HFFc6 (cell line): ENCODE results near the gene USF2. TPM values are rescaled to one million over a fixed set of nuclear protein-coding genes. Genes with fewer than 3 reads are reported as not detected.

Source experiments
- DNase-seq: peaks from one replicate; pipeline ENCODE4 v3.0.0-alpha.2; 2018
- H3K27ac Mint-ChIP-seq: 2 replicates; pipeline ENCODE4 v1.8.0; 2020; ENCODE audit warnings: mild to moderate bottlenecking, mixed read lengths
- H3K27me3 Mint-ChIP-seq: 2 replicates; pipeline ENCODE4 v1.8.0; 2021; ENCODE audit warnings: mild to moderate bottlenecking, moderate library complexity, mixed read lengths; ENCODE audit not compliant: insufficient read depth
- H3K36me3 Mint-ChIP-seq: 2 replicates; pipeline ENCODE4 v1.8.0; 2021; ENCODE audit warnings: low read depth, mixed read lengths
- H3K4me1 Mint-ChIP-seq: 2 replicates; pipeline ENCODE4 v1.8.0; 2020; ENCODE audit warnings: low read depth, mixed read lengths
- H3K4me3 Mint-ChIP-seq: 2 replicates; pipeline ENCODE4 v1.8.0; 2020; ENCODE audit warnings: mild to moderate bottlenecking, moderate library complexity, mixed read lengths
- H3K9me3 Mint-ChIP-seq: 2 replicates; pipeline ENCODE4 v1.8.0; 2020; ENCODE audit warnings: mild to moderate bottlenecking, mixed read lengths
- total RNA-seq, 6 experiments: library from RNA; stranded (reverse); fragmentation: NEBNext Ultra II Directional; extraction: Animal tissue kit (Norgen Biotek cat#: 25700); gene quantifications; 2 replicates in 1 of 6; 3 replicates in 5 of 6; pipeline ENCODE4 v1.2.3, GENCODE V29; 2021
- TF ChIP-seq, protein P1 (sequence below): fragments of 200-600 bp; sonication (generic); IDR thresholded peaks from 2 replicates; pipeline ENCODE4 v1.5.0; 2021; ENCODE audit warnings: antibody characterized with exemption, mild to moderate bottlenecking

Gene USF2
- total RNA-seq, 6 experiments from 2014 or later, result 66.0 to 78.1 (median 71.4) TPM

DNA sequence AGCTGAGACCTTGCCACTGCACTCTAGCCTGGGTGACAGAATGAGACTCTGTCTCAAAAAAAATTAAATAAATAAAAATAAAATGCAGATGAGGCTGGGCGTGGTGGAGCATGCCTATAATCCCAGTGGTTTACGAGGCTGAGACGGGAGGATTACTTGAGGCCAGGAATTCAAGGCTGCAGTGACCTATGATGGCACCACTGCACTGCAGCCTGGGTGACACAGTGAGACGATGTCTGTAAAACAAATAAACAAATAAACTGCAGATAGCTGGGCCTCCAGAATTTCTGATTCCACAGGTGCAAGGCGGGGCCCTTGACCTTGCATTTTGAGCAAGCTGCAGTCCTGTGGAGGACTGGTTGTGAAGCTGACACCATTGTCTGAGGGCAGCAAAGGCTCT, 20.1 kb downstream of the USF2 start:
- Mint-ChIP-seq H3K36me3 (no peaks in the 10 kb centered on the region), H3K27me3 (peaks cover 39% of the 10 kb centered on the region), H3K9me3 (no peaks in the 10 kb centered on the region), H3K27ac (no peak overlapping the region), H3K4me1 (no peaks in the 10 kb centered on the region), H3K4me3 (no peak overlapping the region)
- DNase-seq, result no peak
- TF ChIP-seq, protein P1, sequence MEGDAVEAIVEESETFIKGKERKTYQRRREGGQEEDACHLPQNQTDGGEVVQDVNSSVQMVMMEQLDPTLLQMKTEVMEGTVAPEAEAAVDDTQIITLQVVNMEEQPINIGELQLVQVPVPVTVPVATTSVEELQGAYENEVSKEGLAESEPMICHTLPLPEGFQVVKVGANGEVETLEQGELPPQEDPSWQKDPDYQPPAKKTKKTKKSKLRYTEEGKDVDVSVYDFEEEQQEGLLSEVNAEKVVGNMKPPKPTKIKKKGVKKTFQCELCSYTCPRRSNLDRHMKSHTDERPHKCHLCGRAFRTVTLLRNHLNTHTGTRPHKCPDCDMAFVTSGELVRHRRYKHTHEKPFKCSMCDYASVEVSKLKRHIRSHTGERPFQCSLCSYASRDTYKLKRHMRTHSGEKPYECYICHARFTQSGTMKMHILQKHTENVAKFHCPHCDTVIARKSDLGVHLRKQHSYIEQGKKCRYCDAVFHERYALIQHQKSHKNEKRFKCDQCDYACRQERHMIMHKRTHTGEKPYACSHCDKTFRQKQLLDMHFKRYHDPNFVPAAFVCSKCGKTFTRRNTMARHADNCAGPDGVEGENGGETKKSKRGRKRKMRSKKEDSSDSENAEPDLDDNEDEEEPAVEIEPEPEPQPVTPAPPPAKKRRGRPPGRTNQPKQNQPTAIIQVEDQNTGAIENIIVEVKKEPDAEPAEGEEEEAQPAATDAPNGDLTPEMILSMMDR, result no peak

DNA sequence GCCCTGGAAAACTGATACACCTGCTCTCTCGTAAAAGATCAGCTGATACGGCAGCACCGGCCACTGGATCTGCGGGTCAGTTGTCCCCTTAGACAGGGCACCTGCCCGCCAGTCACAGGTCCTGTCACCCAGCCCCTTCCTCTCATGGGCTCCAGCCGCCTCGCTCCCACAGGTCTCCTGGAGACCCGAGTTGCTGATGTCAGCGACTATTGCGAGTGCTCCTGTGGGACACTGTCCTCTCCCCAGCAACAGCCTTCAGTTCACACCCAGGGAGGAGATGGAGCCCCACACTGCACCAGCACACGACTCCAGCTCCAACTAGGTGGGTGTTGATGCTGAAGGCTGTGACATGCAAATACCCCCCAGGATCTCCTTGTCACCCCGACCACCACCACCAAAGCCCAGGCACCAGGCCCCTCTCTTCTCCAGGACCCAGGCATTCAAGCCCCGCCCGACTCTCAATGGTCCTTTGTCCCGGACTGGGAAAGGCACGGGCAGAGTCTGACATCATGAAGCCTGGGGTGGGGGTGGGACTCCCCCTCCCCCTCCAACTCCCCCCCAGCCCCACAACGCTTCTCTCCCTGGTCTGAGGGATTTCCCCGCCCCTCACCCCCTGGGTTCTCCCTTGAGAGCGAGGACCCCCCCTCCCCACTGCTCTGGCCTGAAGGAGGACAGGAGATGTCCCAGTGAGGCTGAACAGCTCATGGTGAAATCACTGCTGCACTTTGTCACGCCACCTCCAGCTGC, 21.8 kb downstream of the USF2 start:
- H3K4me1 Mint-ChIP-seq, result no peaks in the 10 kb centered on the region
- TF ChIP-seq, protein P1, result no peak
- no peaks in the 10 kb centered on the region for H3K36me3 Mint-ChIP-seq

DNA sequence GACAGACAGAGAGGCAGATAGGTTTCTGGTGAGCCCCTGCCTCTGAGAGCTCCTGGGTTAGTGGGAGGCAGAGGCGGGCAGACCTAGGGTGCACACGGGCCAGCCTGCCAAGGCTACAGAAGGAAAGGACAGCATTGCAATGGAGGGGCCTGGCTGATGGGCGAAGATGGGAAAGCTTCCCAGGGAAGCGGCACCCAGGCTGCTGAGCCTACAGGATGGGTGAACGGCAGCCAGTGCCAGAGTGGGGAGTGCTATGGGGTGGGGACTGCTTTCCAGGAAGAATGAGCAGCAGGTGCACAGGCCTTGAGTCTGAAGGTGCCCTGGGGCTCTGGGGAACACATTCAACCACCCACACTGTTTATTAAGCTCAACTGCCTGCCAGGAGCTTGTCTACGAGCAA, 22.5 kb downstream of the USF2 start:
- no peak for DNase-seq
- Mint-ChIP-seq H3K9me3 (no peaks in the 10 kb centered on the region), H3K27me3 (peaks cover 31% of the 10 kb centered on the region), H3K27ac (no peak overlapping the region), H3K4me1 (no peaks in the 10 kb centered on the region), H3K36me3 (no peaks in the 10 kb centered on the region), H3K4me3 (no peak overlapping the region)
- TF ChIP-seq, protein P1, result no peak

More for the DNA sequence above, 21.8 kb downstream of the USF2 start:
- peaks cover 35% of the 10 kb centered on the region for H3K27me3 Mint-ChIP-seq
- DNase-seq, result no peak
- no peaks in the 10 kb centered on the region for H3K9me3 Mint-ChIP-seq
- no peak overlapping the region for H3K4me3 Mint-ChIP-seq
- no peak overlapping the region for H3K27ac Mint-ChIP-seq

DNA sequence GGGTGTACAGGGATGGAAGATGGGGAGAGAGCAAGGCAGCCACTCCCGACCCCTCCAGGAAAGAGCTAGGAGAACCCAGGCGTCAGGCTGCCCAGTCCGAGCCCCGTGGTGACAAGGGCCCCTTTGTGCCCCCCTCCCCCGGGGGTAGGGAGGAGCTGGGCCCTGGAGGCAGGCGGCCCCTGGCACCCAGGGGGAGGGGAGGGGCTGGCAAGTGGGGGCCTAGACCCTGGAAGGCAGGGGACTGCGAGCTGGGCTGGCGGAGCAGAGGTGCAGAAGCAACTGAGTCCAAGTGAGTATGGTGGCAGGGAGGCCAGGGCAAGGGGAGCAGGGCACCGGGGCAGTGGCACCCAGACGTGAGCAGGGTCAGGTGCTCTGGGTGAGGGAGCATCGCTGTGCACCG, 23.2 kb downstream of the USF2 start, which contains the start of gene MAG:
MAG (plus strand) TSS at position 246 of the 400 bp plus-strand sequence. CDS start 3,248 bp downstream, outside the sequence.
- Mint-ChIP-seq H3K9me3 (no peaks in the 10 kb centered on the region), H3K27me3 (peaks cover 31% of the 10 kb centered on the region), H3K4me3 (no peak within 1 kb of the TSS), H3K27ac (no peak within 1 kb of the TSS), H3K4me1 (no peaks in the 10 kb centered on the region), H3K36me3 (no peaks in the 10 kb centered on the region)
- TF ChIP-seq, protein P1, result no peak
- DNase-seq, result no peak

DNA sequence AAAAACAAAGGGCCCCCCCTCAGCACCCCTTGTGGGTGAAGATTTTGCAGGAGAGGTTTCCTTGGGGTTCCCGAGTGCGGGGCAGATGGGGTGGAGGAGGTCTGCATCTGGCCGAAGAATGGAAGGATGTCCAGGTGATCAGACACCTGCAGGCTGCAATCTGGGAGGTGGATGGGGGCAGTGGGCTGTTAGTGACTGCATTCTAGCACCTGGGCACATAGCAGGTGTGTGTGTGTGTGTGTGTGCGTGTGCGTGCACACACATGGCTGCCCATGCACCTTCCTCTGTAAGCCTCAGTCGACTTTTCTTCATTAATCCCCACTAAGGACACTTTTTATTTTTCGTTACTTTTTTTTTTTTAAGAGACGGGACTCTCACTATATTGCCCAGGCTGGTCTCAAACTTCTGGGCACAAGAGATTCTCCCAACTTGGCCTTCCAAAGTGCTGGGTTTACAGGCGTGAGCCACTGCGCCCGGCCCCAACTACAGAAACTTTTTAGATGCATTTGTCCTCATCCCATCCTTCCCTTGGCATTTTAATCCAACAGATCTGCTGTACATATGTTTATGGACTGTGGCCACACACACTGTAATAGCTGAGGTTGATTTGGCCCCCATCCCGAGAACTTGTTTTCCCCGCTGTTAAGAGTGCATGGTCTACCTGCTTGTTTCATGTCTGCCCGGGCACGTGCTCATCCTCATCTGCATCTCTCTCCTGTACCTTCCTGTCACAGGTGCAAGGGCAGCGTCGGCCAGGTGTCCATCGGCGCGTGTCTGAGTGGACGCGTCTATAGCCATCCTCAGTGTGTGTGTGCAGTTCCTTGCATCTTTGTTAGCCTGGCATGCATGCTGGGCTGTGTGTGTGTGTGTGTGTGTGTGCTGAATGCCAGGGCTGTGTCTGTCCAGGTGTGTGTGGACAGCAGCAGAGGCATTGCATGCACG, 23.9 kb downstream of the USF2 start:
- DNase-seq, result no peak
- Mint-ChIP-seq H3K4me1 (no peaks in the 10 kb centered on the region), H3K9me3 (no peaks in the 10 kb centered on the region), H3K27ac (no peak overlapping the region), H3K27me3 (peaks cover 24% of the 10 kb centered on the region), H3K36me3 (no peaks in the 10 kb centered on the region), H3K4me3 (no peak overlapping the region)
- TF ChIP-seq, protein P1, result no peak
